K562 treated with DMSO at 1 percent for 12 hours (cell line): ENCODE data around the gene SMIM13. TPM values are rescaled to one million over a fixed set of nuclear protein-coding genes. Genes with fewer than 3 reads are reported as not detected.

Experiments used
- total RNA-seq: library from RNA; unstranded; fragments of 300-600 nt; gene quantifications from 2 replicates; pipeline ENCODE4 v1.2.3, GENCODE V29; 2022; ENCODE audit not compliant: insufficient read depth

Gene SMIM13
- total RNA-seq, result 6.5 and 17.7 TPM in 2 replicates

GRCh38 chr6:11093626-11094410, at the start of gene SMIM13:
Gene SMIM13 (plus strand): TSS chr6:11093834. CDS start chr6:11094314, 480 bp downstream.

GRCh38 chr6:11043961-11044711, 49.5 kb upstream of the SMIM13 start, which contains the start of gene ELOVL2:
Gene ELOVL2 (minus strand): TSS chr6:11044305. CDS start chr6:11044230, 75 bp downstream.

GRCh38 chr6:11110921-11111768, 17.5 kb downstream of the SMIM13 start, which contains the start of gene ERVFRD-1:
Gene ERVFRD-1 (minus strand): TSS chr6:11111725. CDS start chr6:11105310, 6,415 bp downstream.

Other genes with a start within 250 kb of the SMIM13 start
- gene GCM2, start 211.8 kb upstream of the SMIM13 start, total RNA-seq, result not detected in 2 replicates
- gene SYCP2L, start 206.8 kb upstream of the SMIM13 start, total RNA-seq, result 10.5 and 16.6 TPM in 2 replicates
- 0.19 and 0.32 TPM in 2 replicates for gene ELOVL2, start 49.5 kb upstream of the SMIM13 start, total RNA-seq
- 0.41 and 0.99 TPM in 2 replicates for gene ERVFRD-1, start 17.9 kb downstream of the SMIM13 start, total RNA-seq
- gene NEDD9, start 138.8 kb downstream of the SMIM13 start, total RNA-seq, result 0.28 and 1.7 TPM in 2 replicates